Measurements from ENCODE around the gene EPHB3. TPM values are rescaled to one million over a fixed set of nuclear protein-coding genes. Genes with fewer than 3 reads are reported as not detected.

Gene EPHB3
- polyA plus RNA-seq, 3 donors: 0.71 to 1.2 (median 0.80) TPM

DNA sequence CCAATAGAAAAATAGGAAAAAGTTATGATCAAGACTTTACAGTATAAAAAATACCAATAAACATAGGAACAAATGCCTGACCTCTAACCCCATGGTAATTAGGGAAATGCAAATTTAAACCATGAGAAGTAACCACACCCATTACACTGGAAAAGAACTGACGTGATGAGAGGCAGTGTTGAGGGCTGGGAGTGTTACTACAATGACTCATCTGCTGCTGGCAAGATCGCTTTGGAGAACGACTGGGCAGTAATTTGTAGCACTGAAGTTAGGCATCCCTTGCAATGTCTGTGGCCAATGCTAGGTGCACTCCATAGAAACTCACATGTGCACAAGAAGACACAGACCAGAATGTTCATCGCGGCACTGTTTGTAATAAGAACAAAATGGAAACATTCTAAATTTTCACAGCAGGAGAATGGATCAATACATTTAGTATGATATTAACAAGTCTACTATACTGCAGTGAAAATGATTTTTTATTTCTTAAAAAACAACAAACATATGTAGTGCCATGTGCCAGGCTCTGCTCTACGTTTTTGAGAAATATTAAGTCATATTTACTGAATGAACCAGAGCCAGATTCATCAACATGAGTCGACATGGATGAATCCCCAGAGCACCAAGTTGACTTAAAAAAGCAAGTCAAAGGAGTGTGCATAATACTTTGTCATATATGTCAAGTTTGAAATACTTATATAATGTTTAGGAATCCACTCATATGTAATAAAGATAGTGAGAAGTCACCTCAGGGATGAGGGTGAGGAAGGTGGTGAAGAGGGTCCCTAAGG is 37.6 kb upstream of the EPHB3 start:
- peak overlapping the region in 1 of 2 donors; percentile 63 for H3K4me3 Mint-ChIP-seq
- Histone ChIP-seq H3K79me2 (ENCODE audit: insufficient read depth, low read length) (no peaks in the 10 kb centered on the region), H3K9me3 (replicated peaks in 1 of 2; ENCODE audit: control insufficient read depth in 1 of 2, insufficient read depth in 1 of 2, low read length in 2 of 2) (no peaks in the 10 kb centered on the region), H3K36me3 (replicated peaks in 1 of 2; ENCODE audit: control insufficient read depth in 1 of 2, insufficient read depth in 2 of 2, low read length in 2 of 2) (no peaks in the 10 kb centered on the region), H3K27ac (ENCODE audit: low read depth in 1 of 2, low read length in 2 of 2) (no peak overlapping the region), H3K27me3 (ENCODE audit: control insufficient read depth in 2 of 2, insufficient read depth in 2 of 2, low read length in 2 of 2) (peaks cover 6 to 17% of the 10 kb centered on the region in 2 donors), H3K4me1 (ENCODE audit: control insufficient read depth in 1 of 2, insufficient read depth in 2 of 2, low read length in 2 of 2) (peaks cover 15 to 26% of the 10 kb centered on the region in 2 donors), H4K20me1 (ENCODE audit: insufficient read depth, low read length) (no peaks in the 10 kb centered on the region), H3K4me3 (replicated peaks in 1 of 3; ENCODE audit: low read depth in 2 of 3, low read length in 3 of 3) (no peak overlapping the region), H3K9ac (ENCODE audit: insufficient read depth, low read length, poor library complexity, severe bottlenecking) (no peak overlapping the region), H2AFZ (ENCODE audit: insufficient read depth, low read depth, low read length, poor library complexity, severe bottlenecking) (no peak overlapping the region), H3K4me2 (replicated peaks; ENCODE audit: extremely low read depth, low read length, poor library complexity, severe bottlenecking) (no peak overlapping the region)
- WGBS (ENCODE audit: insufficient coverage): 0% methylated on average over 2 of the region's 7 CpGs
- TF ChIP-seq, protein P1, sequence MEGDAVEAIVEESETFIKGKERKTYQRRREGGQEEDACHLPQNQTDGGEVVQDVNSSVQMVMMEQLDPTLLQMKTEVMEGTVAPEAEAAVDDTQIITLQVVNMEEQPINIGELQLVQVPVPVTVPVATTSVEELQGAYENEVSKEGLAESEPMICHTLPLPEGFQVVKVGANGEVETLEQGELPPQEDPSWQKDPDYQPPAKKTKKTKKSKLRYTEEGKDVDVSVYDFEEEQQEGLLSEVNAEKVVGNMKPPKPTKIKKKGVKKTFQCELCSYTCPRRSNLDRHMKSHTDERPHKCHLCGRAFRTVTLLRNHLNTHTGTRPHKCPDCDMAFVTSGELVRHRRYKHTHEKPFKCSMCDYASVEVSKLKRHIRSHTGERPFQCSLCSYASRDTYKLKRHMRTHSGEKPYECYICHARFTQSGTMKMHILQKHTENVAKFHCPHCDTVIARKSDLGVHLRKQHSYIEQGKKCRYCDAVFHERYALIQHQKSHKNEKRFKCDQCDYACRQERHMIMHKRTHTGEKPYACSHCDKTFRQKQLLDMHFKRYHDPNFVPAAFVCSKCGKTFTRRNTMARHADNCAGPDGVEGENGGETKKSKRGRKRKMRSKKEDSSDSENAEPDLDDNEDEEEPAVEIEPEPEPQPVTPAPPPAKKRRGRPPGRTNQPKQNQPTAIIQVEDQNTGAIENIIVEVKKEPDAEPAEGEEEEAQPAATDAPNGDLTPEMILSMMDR (IDR thresholded peaks at IDR 0.05): no peak
- intact Hi-C loops (cut with micrococcal nuclease): no loop called here
- no peaks in the 10 kb centered on the region for H3K36me3 Mint-ChIP-seq
- peaks cover 0 to 4% (median 0%) of the 10 kb centered on the region in 7 donors for H3K9me3 Mint-ChIP-seq
- peak overlapping the region; percentile 63 to 91 (median 71) for H3K27ac Mint-ChIP-seq
- H3K4me1 Mint-ChIP-seq: peaks cover 28% of the 10 kb centered on the region
- H3K27me3 Mint-ChIP-seq (ENCODE audit: low read depth in 3 of 3): peaks cover 14 to 28% (median 24%) of the 10 kb centered on the region in 3 donors
- DNase-seq: peak; percentile 76 to 91 (median 89)

DNA sequence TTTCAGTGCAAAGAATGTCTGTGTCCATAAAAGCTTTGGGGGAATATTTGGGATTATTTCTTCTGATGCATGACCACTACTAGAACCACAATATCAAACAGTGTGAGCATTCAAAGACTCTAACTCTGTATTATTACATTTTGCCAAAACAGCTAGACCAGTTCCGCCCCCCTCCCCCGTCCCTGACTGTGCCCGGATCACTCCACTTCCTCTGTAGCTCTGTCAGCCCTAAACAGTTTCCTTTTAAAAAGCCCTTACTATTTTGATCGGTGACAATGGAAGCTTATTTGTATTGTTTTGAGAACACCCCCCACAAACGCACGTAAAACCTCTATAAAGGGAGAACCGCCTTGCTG is 36.6 kb upstream of the EPHB3 start:
- H3K9me3 ChIP-seq (replicated peaks in 1 of 2; ENCODE audit: control insufficient read depth in 1 of 2, insufficient read depth in 1 of 2, low read length in 2 of 2): no peaks in the 10 kb centered on the region
- Mint-ChIP-seq H3K27ac (peak overlapping the region; percentile 53 to 90 (median 87)), H3K9me3 (peaks cover 0 to 4% (median 0%) of the 10 kb centered on the region in 7 donors), H3K36me3 (no peaks in the 10 kb centered on the region), H3K27me3 (ENCODE audit: low read depth in 3 of 3) (peaks cover 16 to 28% (median 23%) of the 10 kb centered on the region in 3 donors), H3K4me1 (peaks cover 28% of the 10 kb centered on the region), H3K4me3 (peak overlapping the region; percentile 84 to 94)
- peak overlapping the region; percentile 91 for H2AFZ ChIP-seq (ENCODE audit: insufficient read depth, low read depth, low read length, poor library complexity, severe bottlenecking)
- peaks cover 6 to 17% of the 10 kb centered on the region in 2 donors for H3K27me3 ChIP-seq (ENCODE audit: control insufficient read depth in 2 of 2, insufficient read depth in 2 of 2, low read length in 2 of 2)
- intact Hi-C loops (cut with micrococcal nuclease): no loop called here
- TF ChIP-seq, protein P1 (IDR thresholded peaks at IDR 0.05): no peak
- H3K79me2 ChIP-seq (ENCODE audit: insufficient read depth, low read length): no peaks in the 10 kb centered on the region
- peaks cover 15 to 26% of the 10 kb centered on the region in 2 donors for H3K4me1 ChIP-seq (ENCODE audit: control insufficient read depth in 1 of 2, insufficient read depth in 2 of 2, low read length in 2 of 2)
- peak overlapping the region; percentile 83 for H3K4me2 ChIP-seq (replicated peaks; ENCODE audit: extremely low read depth, low read length, poor library complexity, severe bottlenecking)
- H3K9ac ChIP-seq (ENCODE audit: insufficient read depth, low read length, poor library complexity, severe bottlenecking): peak overlapping the region; percentile 81
- peak; percentile 45 to 59 (median 50) for DNase-seq
- no peaks in the 10 kb centered on the region for H3K36me3 ChIP-seq (replicated peaks in 1 of 2; ENCODE audit: control insufficient read depth in 1 of 2, insufficient read depth in 2 of 2, low read length in 2 of 2)
- peak overlapping the region; percentile 60 to 85 (median 76) for H3K4me3 ChIP-seq (replicated peaks in 1 of 3; ENCODE audit: low read depth in 2 of 3, low read length in 3 of 3)
- peak overlapping the region in 1 of 2 donors; percentile 76 for H3K27ac ChIP-seq (ENCODE audit: low read depth in 1 of 2, low read length in 2 of 2)
- 2% methylated on average over 3 of the region's 7 CpGs for WGBS (ENCODE audit: insufficient coverage)
- no peaks in the 10 kb centered on the region for H4K20me1 ChIP-seq (ENCODE audit: insufficient read depth, low read length)
